NCI-H748 (cell line): ENCODE data around the gene NCAPG2.
"Not testable (repeated sequence)": the region's sequence is repeated elsewhere in the genome, so short reads cannot be mapped to it uniquely, and the experiment has no call there.

ENCODE experiments used
- DNase-seq: peaks from one replicate; lab custom pipeline; 2025; ENCODE audit not compliant: unreplicated experiment; lab: John Stamatoyannopoulos, UW

NCAPG2 gene

GRCh38 chr7:158682456-158682855, 22.1 kb downstream of the NCAPG2 start:
- no peak for DNase-seq

- no peak for DNase-seq
These were observed 23.9 kb downstream of the NCAPG2 start for GRCh38 chr7:158680754-158681153.

GRCh38 chr7:158676906-158677305, 27.7 kb downstream of the NCAPG2 start:
- DNase-seq: no peak

GRCh38 chr7:158676171-158676840, 28.3 kb downstream of the NCAPG2 start:
- no peak for DNase-seq

- DNase-seq: no peak
These were observed 31.6 kb downstream of the NCAPG2 start for GRCh38 chr7:158672975-158673374.

GRCh38 chr7:158668086-158668485, 36.5 kb downstream of the NCAPG2 start:
- DNase-seq: not testable (repeated sequence)

GRCh38 chr7:158666966-158667678, 37.5 kb downstream of the NCAPG2 start:
- DNase-seq: not testable (repeated sequence)

- no peak for DNase-seq
These were observed 38.2 kb downstream of the NCAPG2 start for GRCh38 chr7:158666401-158666800.

GRCh38 chr7:158664406-158664805, 40.2 kb downstream of the NCAPG2 start:
- no peak for DNase-seq

GRCh38 chr7:158663428-158663741, 41.2 kb downstream of the NCAPG2 start:
- no peak for DNase-seq

- no peak for DNase-seq
These were observed 41.8 kb downstream of the NCAPG2 start for GRCh38 chr7:158662610-158663427.

- DNase-seq: no peak
These were observed 46.1 kb downstream of the NCAPG2 start for GRCh38 chr7:158658475-158658874.

GRCh38 chr7:158657189-158657746, 47.3 kb downstream of the NCAPG2 start:
- DNase-seq: no peak

- no peak for DNase-seq
These were observed 48.6 kb downstream of the NCAPG2 start for GRCh38 chr7:158655931-158656441.

- no peak for DNase-seq
These were observed 49.1 kb downstream of the NCAPG2 start for GRCh38 chr7:158655507-158655906.

- DNase-seq: no peak
These were observed 52.5 kb downstream of the NCAPG2 start for GRCh38 chr7:158651968-158652565.

- DNase-seq: no peak
These were observed 53.8 kb downstream of the NCAPG2 start for GRCh38 chr7:158650821-158651225.

GRCh38 chr7:158649279-158649678, 55.3 kb downstream of the NCAPG2 start:
- no peak for DNase-seq

- no peak for DNase-seq
These were observed 55.8 kb downstream of the NCAPG2 start for GRCh38 chr7:158648787-158649186.

- no peak for DNase-seq
These were observed 56.4 kb downstream of the NCAPG2 start for GRCh38 chr7:158648168-158648567.

GRCh38 chr7:158647475-158647792, 57.2 kb downstream of the NCAPG2 start:
- DNase-seq: no peak
